Stomach (tissue), 4 donors: ENCODE results near the gene ADARB2.

Experiments used
- EP300 ChIP-seq: sonication (generic); formaldehyde crosslinking; IDR thresholded peaks from one replicate; pipeline ENCODE4 v1.6.1; 2017; ENCODE audit warnings: antibody characterized with exemption
- POLR2AphosphoS5 ChIP-seq, 3 donors: sonication (generic); formaldehyde crosslinking; IDR thresholded peaks; one replicate each; pipeline ENCODE4 v1.6.1; 2016; ENCODE audit warnings: antibody characterized with exemption in 3 of 3
- TF ChIP-seq, protein P1 (sequence below), 7 experiments: fragments of 450-650 bp in 4 of 7; fragments of 200-600 bp in 3 of 7; sonication (generic) in 3 of 7; IDR thresholded peaks; one replicate each; pipeline ENCODE4 v1.5.1; 2016 to 2019; ENCODE audit warnings: antibody characterized with exemption in 7 of 7, control low read depth in 2 of 7, mild to moderate bottlenecking in 1 of 7

DNA sequence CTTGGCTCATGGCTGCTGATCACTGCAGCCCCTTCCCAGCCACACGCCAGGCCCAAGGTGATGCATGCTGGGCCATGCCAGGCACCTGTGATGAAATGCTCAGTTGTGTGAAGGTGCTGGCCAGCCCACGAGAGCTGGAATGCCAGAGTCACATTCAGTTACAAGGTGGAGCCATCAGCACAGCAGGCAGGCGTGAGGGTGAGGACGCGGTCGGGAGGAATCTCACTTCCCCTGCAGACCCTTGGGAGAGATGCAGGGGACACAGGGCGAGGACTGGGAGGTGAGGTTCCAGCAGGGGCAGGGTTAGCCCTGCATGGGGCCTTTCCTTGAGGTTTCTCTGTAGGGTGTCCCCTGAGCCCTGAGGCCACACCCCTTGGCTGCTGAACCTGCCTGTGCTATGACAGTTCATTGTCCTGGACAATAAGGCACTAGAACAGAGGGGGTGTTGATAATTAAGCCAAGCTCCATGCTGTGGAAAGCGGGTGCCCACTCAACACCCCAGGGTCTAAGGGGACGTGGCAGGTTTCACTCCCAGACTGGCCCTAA is 82.4 kb downstream of the ADARB2 start:
- TF ChIP-seq POLR2AphosphoS5 (IDR thresholded peaks at IDR 0.05) (no peak), EP300 (no peak)
- TF ChIP-seq, protein P1, sequence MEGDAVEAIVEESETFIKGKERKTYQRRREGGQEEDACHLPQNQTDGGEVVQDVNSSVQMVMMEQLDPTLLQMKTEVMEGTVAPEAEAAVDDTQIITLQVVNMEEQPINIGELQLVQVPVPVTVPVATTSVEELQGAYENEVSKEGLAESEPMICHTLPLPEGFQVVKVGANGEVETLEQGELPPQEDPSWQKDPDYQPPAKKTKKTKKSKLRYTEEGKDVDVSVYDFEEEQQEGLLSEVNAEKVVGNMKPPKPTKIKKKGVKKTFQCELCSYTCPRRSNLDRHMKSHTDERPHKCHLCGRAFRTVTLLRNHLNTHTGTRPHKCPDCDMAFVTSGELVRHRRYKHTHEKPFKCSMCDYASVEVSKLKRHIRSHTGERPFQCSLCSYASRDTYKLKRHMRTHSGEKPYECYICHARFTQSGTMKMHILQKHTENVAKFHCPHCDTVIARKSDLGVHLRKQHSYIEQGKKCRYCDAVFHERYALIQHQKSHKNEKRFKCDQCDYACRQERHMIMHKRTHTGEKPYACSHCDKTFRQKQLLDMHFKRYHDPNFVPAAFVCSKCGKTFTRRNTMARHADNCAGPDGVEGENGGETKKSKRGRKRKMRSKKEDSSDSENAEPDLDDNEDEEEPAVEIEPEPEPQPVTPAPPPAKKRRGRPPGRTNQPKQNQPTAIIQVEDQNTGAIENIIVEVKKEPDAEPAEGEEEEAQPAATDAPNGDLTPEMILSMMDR (IDR thresholded peaks at IDR 0.05), result no peak
